PC-3 (cell line): Measurements from ENCODE around the gene CDH12.

Source experiments
- CTCF ChIP-seq: fragments of 300-600 bp; sonication (generic); conservative IDR thresholded peaks from 2 replicates; pipeline ENCODE4 v1.5.1; 2017; ENCODE audit warnings: antibody characterized with exemption, low read depth, mild to moderate bottlenecking, low read length
- EZH2 ChIP-seq: fragments of 300-600 bp; sonication (generic); IDR thresholded peaks from one replicate; pipeline ENCODE4 v1.6.1; 2017; ENCODE audit warnings: antibody characterized with exemption, mild to moderate bottlenecking, low read length; ENCODE audit not compliant: unreplicated experiment
- EZH2phosphoT487 ChIP-seq: fragments of 300-600 bp; sonication (generic); IDR thresholded peaks from 2 replicates; pipeline ENCODE4 v1.6.1; 2018; ENCODE audit warnings: mild to moderate bottlenecking, antibody characterized with exemption, low read length, borderline replicate concordance

- TF ChIP-seq CTCF (no peak), EZH2 (no peak), EZH2phosphoT487 (no peak)
Measured at GRCh38 chr5:22719842-22720241, 133.3 kb downstream of the CDH12 start.
